ENCODE measurements around the gene HHIP.

The HHIP gene

GRCh38 chr4:144705601-144706590, 59.9 kb downstream of the HHIP start:
- DNase-seq (ENCODE audit: low spot score) = no peak

GRCh38 chr4:144709159-144709558, 63.2 kb downstream of the HHIP start:
- DNase-seq (ENCODE audit: low spot score) = peak; percentile 18

- peak; percentile 24 for DNase-seq (ENCODE audit: low spot score)
Measured at GRCh38 chr4:144709793-144710525, 64.0 kb downstream of the HHIP start.

- no peak for DNase-seq (ENCODE audit: low spot score)
Measured at GRCh38 chr4:144710526-144710912, 64.6 kb downstream of the HHIP start.

- no peak for DNase-seq (ENCODE audit: low spot score)
Measured at GRCh38 chr4:144711700-144712456, 65.9 kb downstream of the HHIP start.

GRCh38 chr4:144712775-144713174, 66.8 kb downstream of the HHIP start:
- DNase-seq (ENCODE audit: low spot score) = no peak

- DNase-seq (ENCODE audit: low spot score) = no peak
Measured at GRCh38 chr4:144714166-144714565, 68.2 kb downstream of the HHIP start.

GRCh38 chr4:144715230-144715629, 69.3 kb downstream of the HHIP start:
- DNase-seq (ENCODE audit: low spot score) = no peak

- DNase-seq (ENCODE audit: low spot score) = no peak
Measured at GRCh38 chr4:144716778-144717177, 70.8 kb downstream of the HHIP start.

GRCh38 chr4:144718958-144719512, 73.1 kb downstream of the HHIP start:
- no peak for DNase-seq (ENCODE audit: low spot score)

- DNase-seq (ENCODE audit: low spot score) = no peak
Measured at GRCh38 chr4:144720491-144720890, 74.5 kb downstream of the HHIP start.

GRCh38 chr4:144721994-144722393, 76.0 kb downstream of the HHIP start:
- DNase-seq (ENCODE audit: low spot score) = no peak

- no peak for DNase-seq (ENCODE audit: low spot score)
Measured at GRCh38 chr4:144723471-144723870, 77.5 kb downstream of the HHIP start.

- DNase-seq (ENCODE audit: low spot score) = no peak
Measured at GRCh38 chr4:144729175-144729574, 83.2 kb downstream of the HHIP start.

GRCh38 chr4:144732584-144733428, 86.8 kb downstream of the HHIP start:
- DNase-seq (ENCODE audit: low spot score) = no peak

GRCh38 chr4:144733566-144733965, 87.6 kb downstream of the HHIP start:
- DNase-seq (ENCODE audit: low spot score) = no peak

GRCh38 chr4:144734522-144734921, 88.6 kb downstream of the HHIP start:
- peak; percentile 21 for DNase-seq (ENCODE audit: low spot score)

- DNase-seq (ENCODE audit: low spot score) = no peak
Measured at GRCh38 chr4:144738649-144739048, 92.7 kb downstream of the HHIP start.

GRCh38 chr4:144739511-144740033, 93.6 kb downstream of the HHIP start:
- no peak for DNase-seq (ENCODE audit: low spot score)

GRCh38 chr4:144740316-144740715, 94.4 kb downstream of the HHIP start:
- DNase-seq (ENCODE audit: low spot score) = no peak
